ENCODE data around the gene WDR59. TPM values are rescaled to one million over a fixed set of nuclear protein-coding genes. Genes with fewer than 3 reads are reported as not detected.

Gene WDR59
- total and polyA plus RNA-seq, 9 of the 15 experiments (the other 6 are each of a cell fraction or from before 2014, with no cell fraction given) = 12.7 to 126 (median 34.7) TPM

DNA sequence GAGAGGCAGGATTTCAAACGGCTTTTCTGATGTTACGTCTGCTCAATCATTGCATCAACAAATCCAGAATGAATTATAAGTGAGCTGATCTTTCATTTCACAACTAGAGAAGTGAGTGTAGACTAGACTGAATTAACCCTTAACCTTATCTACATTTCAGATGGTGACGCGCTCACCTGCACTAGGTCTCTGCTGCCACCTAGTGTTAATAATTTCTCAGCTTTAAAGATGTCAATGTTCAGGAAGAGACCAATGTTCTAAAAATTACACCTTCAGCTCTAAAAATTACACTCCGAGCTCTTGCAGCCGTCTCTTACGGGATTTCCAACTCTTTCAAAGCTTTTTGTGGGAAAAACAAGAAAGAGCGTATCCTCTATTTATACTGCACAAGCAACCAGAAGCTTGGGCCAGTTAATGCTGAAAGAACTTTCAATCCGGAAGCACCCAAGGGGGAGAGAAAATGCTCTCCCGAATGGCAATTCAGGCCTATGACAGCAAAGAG lies 122.1 kb downstream of the WDR59 start (continued):
- TF ChIP-seq GTF2E2 (tag; IDR thresholded peaks at IDR 0.05) (no peak), POLR2G (IDR thresholded peaks at IDR 0.05; ENCODE audit: low read depth, low read length) (no peak), TCFL5 (CRISPR knock-in tag; conservative IDR thresholded peaks at IDR 0.05) (no peak), MYC (IDR thresholded peaks at IDR 0.05; ENCODE audit: low read depth, low read length) (0 out of 2 replicates have a peak, but pooled peaks have one; percentile 10), MYC (CRISPR knock-in tag; IDR thresholded peaks at IDR 0.05; ENCODE audit: borderline replicate concordance, low read depth) (no peak), MECOM (CRISPR knock-in tag; IDR thresholded peaks at IDR 0.05) (no peak), HLTF (IDR thresholded peaks at IDR 0.05) (no peak), CC2D1A (IDR thresholded peaks at IDR 0.05) (peak; percentile 46; the same call in 1 of the 2 replicates), NFYB (IDR thresholded peaks at IDR 0.05; ENCODE audit: extremely low read depth, insufficient read length) (no peak), ARNT (IDR thresholded peaks at IDR 0.05) (no peak; a peak in 1 of 4 replicates), NCOA6 (IDR thresholded peaks at IDR 0.05) (no peak), ZNF239 (CRISPR knock-in tag; IDR thresholded peaks at IDR 0.05) (no peak), ATF2 (CRISPR knock-in tag; IDR thresholded peaks at IDR 0.05) (no peak), KLF6 (CRISPR knock-in tag; IDR thresholded peaks at IDR 0.05; ENCODE audit: borderline replicate concordance) (no peak), CXXC5 (CRISPR knock-in tag; IDR thresholded peaks at IDR 0.05) (no peak), NR2C2 (CRISPR knock-in tag; IDR thresholded peaks at IDR 0.05) (no peak), NR2C2 (tag; IDR thresholded peaks at IDR 0.05) (peak; percentile 35; the same call in 1 of the 2 replicates), MEIS2 (IDR thresholded peaks at IDR 0.05; ENCODE audit: partially characterized antibody) (no peak), ZNF707 (CRISPR knock-in tag; conservative IDR thresholded peaks at IDR 0.05) (no peak), SMC3 (conservative IDR thresholded peaks at IDR 0.05; ENCODE audit: insufficient read depth, low read depth, low read length) (peak; percentile 79), MXD1 (CRISPR knock-in tag; IDR thresholded peaks at IDR 0.05; ENCODE audit: borderline replicate concordance, poor library complexity, severe bottlenecking) (no peak), TARDBP (IDR thresholded peaks at IDR 0.05) (0 out of 2 replicates have a peak, but pooled peaks have one; percentile 50), HCFC1 (IDR thresholded peaks at IDR 0.05; ENCODE audit: low read depth, low read length) (no peak), JUND (IDR thresholded peaks at IDR 0.05; ENCODE audit: borderline replicate concordance, low read depth, low read length) (peak; percentile 36; the same call in 1 of the 2 replicates), JUND (tag; IDR thresholded peaks at IDR 0.05; ENCODE audit: borderline replicate concordance, low read depth, low read length) (0 out of 3 replicates have a peak, but pooled peaks have one; percentile 30), ETV6 (IDR thresholded peaks at IDR 0.05; ENCODE audit: borderline replicate concordance in 1 of 2, low read depth in 2 of 2, low read length in 1 of 2) (no peak), ETV6 (CRISPR knock-in tag; IDR thresholded peaks at IDR 0.05; ENCODE audit: borderline replicate concordance) (no peak)
- TF ChIP-seq, protein P1, sequence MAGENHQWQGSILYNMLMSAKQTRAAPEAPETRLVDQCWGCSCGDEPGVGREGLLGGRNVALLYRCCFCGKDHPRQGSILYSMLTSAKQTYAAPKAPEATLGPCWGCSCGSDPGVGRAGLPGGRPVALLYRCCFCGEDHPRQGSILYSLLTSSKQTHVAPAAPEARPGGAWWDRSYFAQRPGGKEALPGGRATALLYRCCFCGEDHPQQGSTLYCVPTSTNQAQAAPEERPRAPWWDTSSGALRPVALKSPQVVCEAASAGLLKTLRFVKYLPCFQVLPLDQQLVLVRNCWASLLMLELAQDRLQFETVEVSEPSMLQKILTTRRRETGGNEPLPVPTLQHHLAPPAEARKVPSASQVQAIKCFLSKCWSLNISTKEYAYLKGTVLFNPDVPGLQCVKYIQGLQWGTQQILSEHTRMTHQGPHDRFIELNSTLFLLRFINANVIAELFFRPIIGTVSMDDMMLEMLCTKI (IDR thresholded peaks at IDR 0.05; ENCODE audit: partially characterized antibody) = no peak
- TF ChIP-seq, protein P2, sequence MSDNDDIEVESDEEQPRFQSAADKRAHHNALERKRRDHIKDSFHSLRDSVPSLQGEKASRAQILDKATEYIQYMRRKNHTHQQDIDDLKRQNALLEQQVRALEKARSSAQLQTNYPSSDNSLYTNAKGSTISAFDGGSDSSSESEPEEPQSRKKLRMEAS (CRISPR knock-in tag; IDR thresholded peaks at IDR 0.05) = no peak
